Stimulated activated CD4-positive, alpha-beta T cell treated with anti-CD3 and anti-CD28 coated beads, Interleukin-4, amount 100 ng/mL, for 4 hours (primary cell): ENCODE measurements around the gene TES.
A peak's percentile ranks its signal among the peaks of the same experiment; 100 is the strongest.

Experiments
- DNase-seq, 2 experiments: peaks; one replicate each; pipeline ENCODE4 v3.0.0-alpha.2; 2020

TES gene

GRCh38 chr7:116195451-116195850, 14.9 kb upstream of the TES start:
- DNase-seq, result no peak

DNA sequence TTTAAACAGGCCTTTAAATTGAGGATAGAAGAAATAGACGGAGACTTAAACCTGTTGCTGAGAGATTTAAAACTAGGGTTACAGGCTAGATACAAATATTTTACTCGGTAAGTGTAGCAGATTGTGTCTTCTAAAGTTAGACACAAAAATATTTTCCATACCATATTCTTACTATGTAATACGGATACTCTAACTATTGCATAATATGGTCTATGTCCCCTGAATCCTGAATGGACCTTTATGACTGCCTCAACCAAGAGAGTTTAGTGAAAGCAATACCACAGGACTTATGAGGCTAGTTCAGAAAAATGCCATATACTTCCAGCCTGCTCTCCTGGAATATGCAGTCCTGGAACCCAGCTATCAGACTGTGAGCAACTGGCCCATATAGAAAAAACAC, 13.4 kb upstream of the TES start:
- no peak for DNase-seq

DNA sequence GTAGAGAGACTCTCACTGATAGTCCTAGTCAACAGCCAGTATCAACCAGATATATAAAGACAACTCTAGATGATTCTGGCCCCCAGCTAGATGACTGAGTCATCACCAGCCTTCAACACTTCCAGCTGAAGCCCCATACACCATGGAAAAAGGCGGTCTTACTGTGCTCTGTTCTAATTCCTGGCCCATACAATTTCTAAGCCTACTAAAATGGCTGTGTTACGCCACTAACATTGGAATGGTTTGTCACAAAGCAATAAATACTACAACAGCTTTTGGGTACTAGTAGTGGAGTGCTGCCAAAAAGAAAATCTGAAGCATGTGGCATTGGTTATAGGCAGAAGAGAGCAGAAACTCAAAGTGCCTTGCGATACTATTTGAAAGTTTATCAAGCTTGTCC, 13.0 kb upstream of the TES start:
- no peak for DNase-seq

- no peak for DNase-seq
Observed at GRCh38 chr7:116198748-116199410, 11.5 kb upstream of the TES start.

DNA sequence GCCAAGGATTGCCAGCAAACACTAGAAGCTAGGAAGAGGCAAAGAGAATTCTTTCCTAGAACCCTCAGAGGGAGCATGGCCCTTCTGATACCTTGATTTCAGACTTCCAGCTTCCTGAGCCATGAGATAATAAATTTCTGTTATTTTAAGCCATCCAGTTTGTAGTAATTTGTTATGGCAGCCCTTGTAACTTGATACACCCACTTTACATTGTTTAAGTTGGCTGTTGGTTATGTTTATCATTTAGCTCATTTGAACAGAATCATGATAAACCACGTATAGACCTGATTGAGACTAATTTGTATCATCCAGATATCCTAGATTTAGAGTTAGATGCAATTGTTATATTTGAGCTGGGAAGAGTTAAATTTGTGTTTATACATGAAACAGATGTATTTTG, 9.4 kb upstream of the TES start:
- no peak for DNase-seq

DNA sequence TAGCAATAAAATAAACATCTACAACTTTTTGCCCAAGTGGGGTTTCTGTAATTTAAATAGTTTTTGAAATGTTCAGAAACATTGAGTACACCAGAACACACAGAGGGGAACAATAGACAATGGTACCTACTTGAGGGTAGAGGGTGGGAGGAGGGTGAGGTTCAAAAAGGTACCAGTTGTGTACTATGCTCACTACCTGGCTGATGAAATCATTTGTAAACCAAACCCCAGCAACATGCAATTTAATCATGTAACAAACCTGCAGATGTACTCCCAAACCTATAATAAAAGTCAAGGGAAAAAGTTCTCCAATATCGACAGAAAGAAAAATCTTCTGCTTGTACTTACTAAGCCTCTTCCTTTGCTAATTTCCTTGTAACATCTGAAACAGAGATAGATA, 4.2 kb upstream of the TES start:
- DNase-seq, result no peak

- DNase-seq, result no peak
Observed at GRCh38 chr7:116208919-116209318, 1.4 kb upstream of the TES start.

DNA sequence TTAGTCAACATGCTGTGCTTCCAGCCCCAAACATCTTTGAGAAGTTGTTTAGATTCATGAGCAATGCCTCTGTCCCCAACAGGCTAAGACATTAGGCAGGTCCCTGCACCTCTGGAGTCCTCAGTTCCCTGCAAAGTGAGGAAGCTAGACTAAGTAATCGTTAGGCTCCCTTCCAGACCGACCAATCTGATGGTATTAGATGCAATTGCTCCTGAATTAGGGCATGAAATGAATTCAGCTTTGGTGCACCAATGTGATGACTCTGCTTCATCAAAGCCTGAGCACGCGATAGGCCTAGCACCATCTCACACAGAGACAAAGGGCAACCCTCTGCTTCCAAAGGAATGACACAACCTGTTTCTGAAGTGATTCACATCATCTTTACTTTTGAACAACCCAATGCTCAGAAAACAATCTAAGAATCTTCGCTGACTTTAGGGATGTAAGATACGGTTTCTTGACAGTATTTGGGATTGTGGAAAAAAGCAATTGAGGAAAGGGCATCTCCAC, 723 bp upstream of the TES start:
- no peak for DNase-seq

DNA sequence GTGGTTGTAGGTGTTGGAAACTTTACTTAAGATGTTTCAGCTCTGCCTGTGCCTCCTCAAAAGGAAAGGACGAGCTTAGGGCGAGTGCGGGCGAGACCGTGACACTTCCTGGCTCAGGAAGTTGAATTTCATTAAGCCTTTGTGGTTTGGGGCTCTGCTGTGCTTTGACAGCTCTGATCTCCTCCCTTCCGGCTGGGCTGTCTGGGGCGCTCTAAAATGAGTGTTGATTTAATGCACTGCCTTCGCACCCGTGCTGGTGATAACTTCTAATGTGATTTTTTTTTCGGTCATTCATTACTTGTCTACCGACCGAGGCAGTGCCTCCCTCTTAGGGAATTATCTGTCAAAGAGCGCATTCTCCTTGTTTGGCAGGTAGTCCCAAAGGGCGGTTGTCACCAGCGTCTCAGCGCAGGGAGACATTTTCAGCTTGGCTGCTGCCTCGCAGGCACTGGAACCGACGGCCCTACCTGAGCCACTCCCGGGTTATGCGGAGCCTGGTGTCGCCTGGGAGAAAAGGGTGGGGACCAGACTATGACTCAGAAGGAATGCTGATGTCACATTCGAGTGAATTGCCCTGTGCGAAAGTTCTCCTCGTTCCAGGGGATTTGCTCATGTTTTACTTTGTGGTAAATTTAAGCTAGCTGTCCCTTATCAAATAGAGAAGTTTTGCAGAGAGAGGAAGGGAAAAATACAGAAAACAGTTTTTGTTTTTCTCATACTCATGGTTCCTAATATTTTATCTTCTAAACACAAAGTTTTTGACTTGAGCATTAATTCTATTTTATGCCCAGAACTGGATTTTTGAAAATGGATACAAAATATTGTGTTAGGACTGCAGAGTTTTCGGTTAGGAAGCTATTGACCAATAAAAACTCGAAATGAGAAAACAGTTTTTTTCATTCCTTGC, 920 bp downstream of the TES start:
- DNase-seq, result peak; percentile 60 to 78

GRCh38 chr7:116211913-116212596, 1.7 kb downstream of the TES start:
- no peak for DNase-seq

- DNase-seq, result no peak
Observed at GRCh38 chr7:116212869-116213268, 2.5 kb downstream of the TES start.

GRCh38 chr7:116213361-116214130, 3.2 kb downstream of the TES start:
- no peak for DNase-seq

DNA sequence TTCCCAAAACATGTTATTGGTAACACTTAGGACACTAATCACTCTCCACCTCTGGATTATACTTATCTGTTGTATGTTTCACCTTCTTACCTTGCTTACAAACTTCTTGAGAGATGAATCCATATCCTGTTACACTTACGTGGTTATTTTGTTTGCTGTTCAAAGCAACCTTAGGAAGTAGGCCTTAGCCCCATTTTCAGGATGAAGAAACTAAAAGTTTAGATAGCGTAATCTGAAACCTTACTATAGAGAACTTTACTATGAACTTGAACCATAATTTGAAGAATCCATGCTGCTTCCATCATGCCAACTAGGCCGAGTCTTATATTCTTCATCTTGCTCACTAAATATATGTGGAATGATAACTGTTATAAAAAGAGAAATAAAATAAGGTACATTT, 4.6 kb downstream of the TES start:
- DNase-seq, result no peak

DNA sequence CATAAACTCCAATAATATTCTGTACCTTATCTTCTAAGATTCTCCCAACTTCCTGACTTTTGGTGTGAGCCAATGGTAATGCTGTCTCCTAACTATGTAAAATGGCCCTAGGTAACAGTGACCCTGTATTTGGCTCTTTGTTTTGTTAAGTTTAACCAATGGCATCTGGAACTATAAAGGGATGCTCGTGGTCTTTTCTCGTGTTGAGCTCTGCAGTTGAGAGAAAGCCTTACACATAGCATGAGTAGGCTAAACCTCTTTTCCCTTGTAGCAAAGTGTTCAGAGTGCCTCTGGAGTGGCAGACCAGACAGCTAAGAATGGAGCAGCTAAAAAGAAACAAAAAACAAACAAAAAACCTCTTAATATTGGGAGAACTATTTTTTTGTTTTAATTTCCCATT, 5.2 kb downstream of the TES start:
- DNase-seq, result no peak

GRCh38 chr7:116216956-116217571, 6.7 kb downstream of the TES start:
- no peak for DNase-seq

DNA sequence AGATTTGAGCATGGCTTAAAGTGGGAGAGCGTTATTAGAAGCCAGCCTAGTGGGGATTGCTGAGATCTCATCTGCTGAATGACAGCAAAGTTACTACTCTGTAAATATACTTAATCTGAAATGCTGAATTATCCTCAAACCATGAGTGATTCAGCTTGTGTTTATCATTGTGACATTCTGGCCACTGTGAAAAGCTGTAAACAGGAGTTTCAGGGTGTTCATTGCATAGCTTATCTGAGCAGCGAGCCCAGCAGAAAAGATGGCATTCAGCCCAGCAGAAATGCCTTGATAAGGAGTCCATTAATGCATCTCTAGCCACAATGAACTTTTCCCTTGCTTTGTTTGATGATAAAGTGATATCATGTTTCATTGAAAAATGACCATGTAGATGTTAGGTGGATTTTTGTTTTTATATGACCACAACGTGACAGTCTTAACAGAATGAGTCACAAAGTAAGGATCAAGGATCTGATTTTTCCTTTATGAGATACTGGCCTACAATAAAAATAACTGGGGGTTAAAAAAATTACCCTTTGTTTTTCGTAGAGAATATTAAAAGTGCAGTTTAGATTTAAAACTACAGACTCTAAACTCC, 7.8 kb downstream of the TES start:
- DNase-seq, result no peak

- no peak for DNase-seq
Observed at GRCh38 chr7:116218747-116219146, 8.4 kb downstream of the TES start.

DNA sequence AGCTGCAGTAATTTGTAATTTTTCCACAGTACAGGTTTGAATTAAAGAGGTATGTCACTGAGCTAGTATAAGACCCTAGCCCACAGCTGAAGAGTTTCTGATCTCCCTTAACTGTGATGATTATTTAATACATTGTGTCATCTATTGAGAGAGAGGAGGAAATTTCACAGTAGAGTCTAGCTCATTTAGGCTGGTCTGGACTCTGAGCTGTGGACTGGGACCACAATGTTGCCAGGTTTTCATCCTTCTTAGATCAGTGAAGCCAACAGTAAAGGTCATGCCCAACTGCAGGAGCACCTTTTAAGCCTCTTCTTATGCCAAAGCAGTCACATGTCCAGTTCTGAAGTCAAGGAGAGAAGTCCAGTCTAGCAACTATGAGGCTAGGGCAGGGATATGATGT, 8.9 kb downstream of the TES start:
- DNase-seq, result no peak

- DNase-seq, result no peak
Observed at GRCh38 chr7:116219834-116220233, 9.5 kb downstream of the TES start.

DNA sequence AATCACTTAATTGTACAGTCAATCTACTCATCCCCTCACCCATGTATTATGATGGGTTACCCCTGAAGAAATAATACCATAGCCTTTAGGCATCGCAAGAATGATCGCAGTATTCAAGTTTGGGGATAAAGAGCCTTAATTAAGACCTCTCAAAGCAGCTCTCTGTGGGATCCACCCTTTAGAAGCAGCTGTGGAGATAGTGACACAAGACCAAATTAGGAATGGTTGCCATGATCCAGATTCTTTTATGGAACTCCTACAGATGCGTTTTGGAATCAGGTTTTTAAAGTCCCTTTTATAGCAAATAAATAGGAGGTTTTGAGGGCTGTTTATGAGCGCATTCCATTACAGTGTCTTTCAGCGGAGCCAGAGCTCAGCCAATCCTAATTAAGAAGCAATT, 12.2 kb downstream of the TES start:
- no peak for DNase-seq

DNA sequence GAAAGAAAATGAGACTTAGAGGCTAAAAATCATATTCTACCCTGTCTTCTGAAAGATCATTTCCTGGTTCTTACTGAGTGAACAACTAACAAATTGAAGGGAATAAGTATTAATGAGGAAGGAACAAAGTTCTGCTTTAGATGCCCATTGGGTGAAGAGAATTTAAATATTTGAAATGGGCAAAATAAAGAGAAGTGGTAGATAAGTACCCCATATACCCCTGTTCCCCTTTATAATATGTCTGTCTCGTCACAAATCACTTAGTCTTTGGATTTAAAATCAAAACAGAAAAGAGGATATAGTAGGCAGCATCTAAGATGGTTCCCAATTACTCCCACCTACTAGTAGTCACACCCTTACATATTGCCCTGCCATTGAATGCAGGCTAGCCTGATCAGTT, 13.2 kb downstream of the TES start:
- no peak for DNase-seq

DNA sequence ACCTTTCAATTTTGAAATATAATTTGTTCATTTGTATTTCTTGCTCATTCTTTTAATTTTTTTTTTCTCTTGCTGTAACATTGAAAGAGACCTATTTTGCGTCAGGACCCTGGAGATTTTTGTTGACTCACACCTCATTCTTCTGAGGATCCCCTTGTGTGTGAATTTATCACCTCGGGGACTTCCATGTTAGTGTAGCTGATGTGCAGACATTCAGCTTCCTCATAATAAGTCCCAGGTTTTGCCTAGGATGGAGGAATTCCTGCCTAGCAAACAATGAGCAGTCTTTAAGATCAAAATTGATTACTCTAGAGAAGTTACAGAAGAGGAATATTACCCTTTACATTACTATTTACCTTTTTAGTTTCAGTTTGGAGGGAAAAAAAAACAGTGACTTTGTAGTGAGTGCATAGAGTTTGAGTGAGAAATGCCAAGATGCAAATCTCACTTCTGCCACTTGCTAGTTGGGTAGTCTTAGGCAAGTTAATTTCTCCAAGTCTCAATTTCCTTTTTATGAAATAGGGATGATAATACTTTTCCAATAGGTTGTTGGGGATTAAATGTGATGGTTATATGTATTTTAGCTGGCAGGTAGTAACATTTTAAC, 14.3 kb downstream of the TES start:
- DNase-seq, result no peak
